HepG2 (cell line): ENCODE measurements around the gene TUBGCP3. TPM values are rescaled to one million over a fixed set of nuclear protein-coding genes. Genes with fewer than 3 reads are reported as not detected.

Experiments used
- ATAC-seq: fragments of 200-7000 bp; cut with Tn5 transposase; 3 replicates; pipeline ENCODE4 v1.9.1; 2020; ENCODE audit warnings: mild to moderate bottlenecking, moderate library complexity
- BruUV-seq: library from RNA; stranded (reverse); fragments of 400-500 nt; replicated peaks from 2 replicates; lab custom pipeline; 2021; lab: Mats Ljungman, UMichigan
- CTCF ChIA-PET: fragments of 300-600 bp; formaldehyde crosslinking; extraction: SDS; loops from one replicate; lab custom pipeline; 2021; ENCODE audit warnings: low total read pairs, inconsistent platforms, low intra/inter-chr PET ratio; lab: Yijun Ruan, JAX
- POLR2A ChIA-PET: fragments of 350-600 bp; sonication (Branson Sonifier 250); formaldehyde crosslinking; loops from one replicate; lab custom pipeline; 2020; ENCODE audit warnings: antibody characterized with exemption, inconsistent platforms; lab: Yijun Ruan, JAX
- DNase-seq: peaks from one replicate; pipeline ENCODE4 v3.0.0-alpha.2; 2015; ENCODE audit warnings: low spot score
- FAIRE-seq: peaks from 3 replicates; lab custom pipeline; 2011; peaks lifted over from hg19 to GRCh38; lab: Jason Lieb, UNC
- H2AFZ ChIP-seq: one replicate; pipeline ENCODE4 v1.6.1; 2011; ENCODE audit warnings: low read length, inconsistent platforms
- H3K27ac ChIP-seq: fragments of 300-600 bp; 3 replicates; pipeline ENCODE4 v1.8.0; 2011; ENCODE audit warnings: mixed run types, mild to moderate bottlenecking, mixed read lengths, low read length, inconsistent platforms; ENCODE audit not compliant: insufficient read depth; ENCODE audit errors: extremely low read length
- H3K27me3 ChIP-seq, 2 experiments: fragments of 200-600 bp in 1 of 2; 2 replicates in 1 of 2; 3 replicates in 1 of 2; pipeline versions ENCODE4 v1.6.0 to v1.8.0; 2011; ENCODE audit warnings: low read length in 2 of 2, mild to moderate bottlenecking in 2 of 2, moderate library complexity in 2 of 2, inconsistent platforms in 1 of 2; ENCODE audit not compliant: insufficient read depth in 2 of 2, control insufficient read depth in 1 of 2
- H3K36me3 ChIP-seq, 2 experiments: fragments of 200-600 bp in 1 of 2; replicated peaks in 1 of 2; 2 replicates in 1 of 2; 3 replicates in 1 of 2; pipeline versions ENCODE4 v1.5.1 to v1.8.0; 2011; ENCODE audit warnings: low read length in 2 of 2, inconsistent platforms in 1 of 2; ENCODE audit not compliant: insufficient read depth in 2 of 2, control insufficient read depth in 1 of 2
- H3K4me1 ChIP-seq: 2 replicates; pipeline ENCODE4 v1.5.1; 2012; ENCODE audit warnings: low read length, inconsistent platforms; ENCODE audit not compliant: insufficient read depth
- H3K4me2 ChIP-seq: 2 replicates; pipeline ENCODE4 v1.6.0; 2011; ENCODE audit warnings: low read depth, low read length, inconsistent platforms
- H3K4me3 ChIP-seq, 3 experiments: fragments of 200-600 bp in 1 of 3; sonication (generic), shearing (Covaris generic) in 1 of 3; replicated peaks in 1 of 3; 2 replicates each; pipeline ENCODE4 v1.5.1; 2011 to 2016; ENCODE audit warnings: low read length in 3 of 3, inconsistent platforms in 2 of 3, low read depth in 2 of 3, mild to moderate bottlenecking in 2 of 3, control low read depth in 1 of 3, mixed read lengths in 1 of 3; ENCODE audit not compliant: insufficient read depth in 1 of 3
- H3K79me2 ChIP-seq: one replicate; pipeline ENCODE4 v1.6.1; 2011; ENCODE audit warnings: low read length, inconsistent platforms; ENCODE audit not compliant: insufficient read depth
- H3K9ac ChIP-seq: 2 replicates; pipeline ENCODE4 v1.6.0; 2011; ENCODE audit warnings: mild to moderate bottlenecking, low read depth, low read length, inconsistent platforms; ENCODE audit not compliant: insufficient read depth
- H3K9me3 ChIP-seq: 2 replicates; pipeline ENCODE4 v1.5.1; 2012; ENCODE audit warnings: mild to moderate bottlenecking, low read length
- H4K20me1 ChIP-seq: 2 replicates; pipeline ENCODE4 v1.6.0; 2011; ENCODE audit warnings: inconsistent platforms, mild to moderate bottlenecking, low read length, moderate library complexity; ENCODE audit not compliant: insufficient read depth
- GATAD2A ChIP-seq: IDR thresholded peaks from 2 replicates; pipeline ENCODE4 v1.6.1; 2016
- MZF1 ChIP-seq: sonication (generic); formaldehyde crosslinking; IDR thresholded peaks from 2 replicates; pipeline ENCODE4 v1.8.1; 2023; ENCODE audit warnings: mild to moderate bottlenecking, missing genetic modification reagents, borderline replicate concordance
- SALL2 ChIP-seq: sonication (generic); formaldehyde crosslinking; IDR thresholded peaks from 2 replicates; pipeline ENCODE4 v1.8.1; 2023; ENCODE audit warnings: mild to moderate bottlenecking, missing genetic modification reagents, inconsistent platforms
- ZNF317 ChIP-seq: sonication (generic); formaldehyde crosslinking; IDR thresholded peaks from 2 replicates; pipeline ENCODE4 v1.5.0; 2020; ENCODE audit warnings: mild to moderate bottlenecking, missing genetic modification reagents
- ZNF547 ChIP-seq: sonication (generic); formaldehyde crosslinking; IDR thresholded peaks from 2 replicates; pipeline ENCODE4 v1.5.1; 2020; ENCODE audit warnings: mild to moderate bottlenecking, missing genetic modification reagents
- WGBS: methylation state at CpG from one replicate; pipeline ENCODE4 v1.1.6; 2017; ENCODE audit warnings: low lambda C conversion rate; 5-methylcytosine and 5-hydroxymethylcytosine counted together
- in situ Hi-C: cut with HindIII; loops from 2 replicates; pipeline ENCODE4 v1.10.0; 2017; ENCODE audit warnings: low pct_unique_long_range_greater_than_20kb; ENCODE audit not compliant: extremely low pct_ligation_motif_present
- intact Hi-C: fragments of 100-400 bp; cut with micrococcal nuclease; formaldehyde crosslinking; loops from one replicate; pipeline ENCODE4 v1.10.0; 2022; ENCODE audit not compliant: unreplicated experiment
- polyA plus RNA-seq, 8 experiments: library from polyadenylated mRNA; depleted of rRNA in 3 of 8; stranded (reverse) in 7 of 8; unstranded in 1 of 8; fragments of >200 nt; fragmentation: Illumina TruSeq in 4 of 8; extraction: Trizol in 4 of 8; gene quantifications; 2 replicates each; pipeline versions ENCODE4 v1.2.1 to v1.2.3, GENCODE V29; 2011 to 2016; ENCODE audit warnings: low read depth in 4 of 8, missing spikeins in 1 of 8, mixed read lengths in 1 of 8; ENCODE audit not compliant: insufficient read depth in 1 of 8
- total RNA-seq, 5 experiments: library from RNA; depleted of rRNA; stranded (reverse); fragments of >200 nt; fragmentation: Illumina TruSeq; extraction: Trizol; gene quantifications; 2 replicates each; pipeline ENCODE4 v1.2.3, GENCODE V29; 2016; ENCODE audit warnings: low read depth in 1 of 5
- TF ChIP-seq, protein P1 (sequence below): sonication (generic); formaldehyde crosslinking; IDR thresholded peaks from 2 replicates; pipeline ENCODE4; 2020; ENCODE audit warnings: missing genetic modification reagents, mild to moderate bottlenecking, borderline replicate concordance
- TF ChIP-seq, protein P2 (sequence below): sonication (generic); formaldehyde crosslinking; IDR thresholded peaks from 2 replicates; pipeline ENCODE4 v1.5.0; 2020; ENCODE audit warnings: mild to moderate bottlenecking, missing genetic modification reagents
- TF ChIP-seq, protein P3 (sequence below): IDR thresholded peaks from 2 replicates; pipeline ENCODE4 v1.6.1; 2016; ENCODE audit warnings: low read depth

The TUBGCP3 gene
- total and polyA plus RNA-seq, 2 of the 13 experiments (the other 11 are each of a cell fraction or from before 2014, with no cell fraction given): 12.6 to 15.5 TPM

DNA sequence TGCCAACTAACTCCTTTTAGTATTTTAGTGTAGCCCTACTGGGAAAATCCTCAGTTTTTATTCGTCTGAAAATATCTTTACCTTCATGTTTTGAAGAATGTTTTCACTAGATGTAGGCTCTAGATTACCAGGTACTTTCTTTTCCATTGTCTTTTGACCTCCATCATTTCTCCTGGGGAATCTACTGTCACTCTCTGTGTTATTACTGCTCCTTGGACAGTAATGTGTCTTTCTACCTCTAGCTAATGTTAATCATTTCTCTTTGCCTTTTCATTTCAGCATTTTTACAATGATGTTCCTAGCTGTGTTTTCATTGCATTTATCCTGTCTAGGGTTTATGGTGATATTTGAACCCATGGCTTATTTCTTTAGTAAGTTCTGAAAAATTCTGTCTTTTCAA is 149.9 kb downstream of the TUBGCP3 start:
- Histone ChIP-seq H3K36me3 (no peaks in the 10 kb centered on the region), H3K9me3 (peaks cover 5% of the 10 kb centered on the region), H3K4me2 (no peak overlapping the region), H3K9ac (no peak overlapping the region), H2AFZ (no peak overlapping the region), H4K20me1 (no peaks in the 10 kb centered on the region), H3K4me3 (no peak overlapping the region), H3K79me2 (no peaks in the 10 kb centered on the region), H3K27ac (no peak overlapping the region), H3K4me1 (no peaks in the 10 kb centered on the region), H3K27me3 (peaks cover 3 to 32% of the 10 kb centered on the region in 2 experiments)
- no peak for ATAC-seq
- whole genome bisulfite sequencing: 0% methylated on average over 1 of the region's 1 CpG
- intact Hi-C loops (no loop called here), in situ Hi-C loops (loop anchor here (25.0 kb wide), 1 partner anchor 226 kb away; no protein-coding TSS in a partner anchor)
- ChIA-PET POLR2A (no interaction called here), CTCF (no interaction called here)
- DNase-seq: no peak
- no TSS peak for BruUV-seq
- peak; percentile 98 for TF ChIP-seq ZNF317
- TF ChIP-seq, protein P1, sequence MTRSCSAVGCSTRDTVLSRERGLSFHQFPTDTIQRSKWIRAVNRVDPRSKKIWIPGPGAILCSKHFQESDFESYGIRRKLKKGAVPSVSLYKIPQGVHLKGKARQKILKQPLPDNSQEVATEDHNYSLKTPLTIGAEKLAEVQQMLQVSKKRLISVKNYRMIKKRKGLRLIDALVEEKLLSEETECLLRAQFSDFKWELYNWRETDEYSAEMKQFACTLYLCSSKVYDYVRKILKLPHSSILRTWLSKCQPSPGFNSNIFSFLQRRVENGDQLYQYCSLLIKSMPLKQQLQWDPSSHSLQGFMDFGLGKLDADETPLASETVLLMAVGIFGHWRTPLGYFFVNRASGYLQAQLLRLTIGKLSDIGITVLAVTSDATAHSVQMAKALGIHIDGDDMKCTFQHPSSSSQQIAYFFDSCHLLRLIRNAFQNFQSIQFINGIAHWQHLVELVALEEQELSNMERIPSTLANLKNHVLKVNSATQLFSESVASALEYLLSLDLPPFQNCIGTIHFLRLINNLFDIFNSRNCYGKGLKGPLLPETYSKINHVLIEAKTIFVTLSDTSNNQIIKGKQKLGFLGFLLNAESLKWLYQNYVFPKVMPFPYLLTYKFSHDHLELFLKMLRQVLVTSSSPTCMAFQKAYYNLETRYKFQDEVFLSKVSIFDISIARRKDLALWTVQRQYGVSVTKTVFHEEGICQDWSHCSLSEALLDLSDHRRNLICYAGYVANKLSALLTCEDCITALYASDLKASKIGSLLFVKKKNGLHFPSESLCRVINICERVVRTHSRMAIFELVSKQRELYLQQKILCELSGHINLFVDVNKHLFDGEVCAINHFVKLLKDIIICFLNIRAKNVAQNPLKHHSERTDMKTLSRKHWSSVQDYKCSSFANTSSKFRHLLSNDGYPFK (CRISPR knock-in tag): no peak
- FAIRE-seq: no peak

DNA sequence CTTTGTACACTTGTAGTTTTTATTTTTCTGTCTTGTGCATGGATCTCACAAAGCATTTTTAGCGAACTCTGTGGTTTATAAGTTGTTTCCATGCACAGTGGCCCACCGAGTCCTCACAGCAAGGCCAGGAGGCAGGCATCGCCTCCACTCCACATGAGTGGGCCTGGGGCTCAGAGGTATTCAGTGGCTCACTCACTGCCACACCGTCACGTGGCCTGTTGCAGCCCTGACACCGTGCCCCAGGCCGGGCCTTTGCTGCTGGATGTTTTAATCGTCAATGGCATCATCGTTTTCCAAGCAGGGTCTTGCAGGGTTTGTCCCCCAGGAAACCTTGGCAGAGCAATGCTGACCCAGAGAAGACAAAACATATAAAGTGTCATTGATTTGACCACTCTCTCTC is 152.0 kb downstream of the TUBGCP3 start:
- 3% methylated on average over 5 of the region's 9 CpGs for WGBS
- ATAC-seq: no peak
- POLR2A ChIA-PET: no interaction called here
- no peak for TF ChIP-seq GATAD2A (CRISPR knock-in tag)
- TF ChIP-seq MZF1 (CRISPR knock-in tag): no peak
- TF ChIP-seq, protein P2, sequence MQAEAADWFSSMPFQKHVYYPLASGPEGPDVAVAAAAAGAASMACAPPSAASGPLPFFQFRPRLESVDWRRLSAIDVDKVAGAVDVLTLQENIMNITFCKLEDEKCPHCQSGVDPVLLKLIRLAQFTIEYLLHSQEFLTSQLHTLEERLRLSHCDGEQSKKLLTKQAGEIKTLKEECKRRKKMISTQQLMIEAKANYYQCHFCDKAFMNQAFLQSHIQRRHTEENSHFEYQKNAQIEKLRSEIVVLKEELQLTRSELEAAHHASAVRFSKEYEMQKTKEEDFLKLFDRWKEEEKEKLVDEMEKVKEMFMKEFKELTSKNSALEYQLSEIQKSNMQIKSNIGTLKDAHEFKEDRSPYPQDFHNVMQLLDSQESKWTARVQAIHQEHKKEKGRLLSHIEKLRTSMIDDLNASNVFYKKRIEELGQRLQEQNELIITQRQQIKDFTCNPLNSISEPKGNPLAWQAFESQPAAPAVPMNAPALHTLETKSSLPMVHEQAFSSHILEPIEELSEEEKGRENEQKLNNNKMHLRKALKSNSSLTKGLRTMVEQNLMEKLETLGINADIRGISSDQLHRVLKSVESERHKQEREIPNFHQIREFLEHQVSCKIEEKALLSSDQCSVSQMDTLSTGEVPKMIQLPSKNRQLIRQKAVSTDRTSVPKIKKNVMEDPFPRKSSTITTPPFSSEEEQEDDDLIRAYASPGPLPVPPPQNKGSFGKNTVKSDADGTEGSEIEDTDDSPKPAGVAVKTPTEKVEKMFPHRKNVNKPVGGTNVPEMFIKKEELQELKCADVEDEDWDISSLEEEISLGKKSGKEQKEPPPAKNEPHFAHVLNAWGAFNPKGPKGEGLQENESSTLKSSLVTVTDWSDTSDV (CRISPR knock-in tag): no peak
- TF ChIP-seq, protein P3, sequence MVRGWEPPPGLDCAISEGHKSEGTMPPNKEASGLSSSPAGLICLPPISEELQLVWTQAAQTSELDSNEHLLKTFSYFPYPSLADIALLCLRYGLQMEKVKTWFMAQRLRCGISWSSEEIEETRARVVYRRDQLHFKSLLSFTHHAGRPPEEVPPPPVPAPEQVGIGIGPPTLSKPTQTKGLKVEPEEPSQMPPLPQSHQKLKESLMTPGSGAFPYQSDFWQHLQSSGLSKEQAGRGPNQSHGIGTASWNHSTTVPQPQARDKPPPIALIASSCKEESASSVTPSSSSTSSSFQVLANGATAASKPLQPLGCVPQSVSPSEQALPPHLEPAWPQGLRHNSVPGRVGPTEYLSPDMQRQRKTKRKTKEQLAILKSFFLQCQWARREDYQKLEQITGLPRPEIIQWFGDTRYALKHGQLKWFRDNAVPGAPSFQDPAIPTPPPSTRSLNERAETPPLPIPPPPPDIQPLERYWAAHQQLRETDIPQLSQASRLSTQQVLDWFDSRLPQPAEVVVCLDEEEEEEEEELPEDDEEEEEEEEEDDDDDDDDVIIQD (CRISPR knock-in tag): no peak
- TF ChIP-seq ZNF547 (CRISPR knock-in tag): no peak
- TF ChIP-seq SALL2 (CRISPR knock-in tag): no peak

More for the DNA sequence above, 152.0 kb downstream of the TUBGCP3 start:
- FAIRE-seq: no peak
- Histone ChIP-seq H3K79me2 (no peaks in the 10 kb centered on the region), H3K27ac (no peak overlapping the region), H3K4me1 (no peaks in the 10 kb centered on the region), H3K4me3 (no peak overlapping the region), H2AFZ (no peak overlapping the region), H3K36me3 (no peaks in the 10 kb centered on the region), H3K9me3 (peaks cover 5% of the 10 kb centered on the region), H3K9ac (no peak overlapping the region), H4K20me1 (no peaks in the 10 kb centered on the region), H3K4me2 (no peak overlapping the region), H3K27me3 (peaks cover 0 to 16% of the 10 kb centered on the region in 2 experiments; a peak in 2 of 5 replicates)
- CTCF ChIA-PET: no interaction called here
- in situ Hi-C loops (loop anchor here (25.0 kb wide), 1 partner anchor 224 kb away; no protein-coding TSS in a partner anchor), intact Hi-C loops (no loop called here)
- BruUV-seq: no TSS peak
- DNase-seq: no peak
